HL-60 (cell line): Measurements from ENCODE around the gene NBL1.
A peak's percentile ranks its signal among the peaks of the same experiment; 100 is the strongest.

Experiments used
- DNase-seq, 2 experiments: peaks; one replicate each; pipeline ENCODE4 v3.0.0-alpha.2; 2010 to 2020; ENCODE audit warnings: low read depth in 1 of 2, low spot score in 1 of 2
- H3K27ac ChIP-seq: fragments of 250-450 bp; sonication (Bioruptor Pico); replicated peaks from 2 replicates; pipeline ENCODE4 v1.5.1; 2020; ENCODE audit warnings: mild to moderate bottlenecking, moderate library complexity
- H3K27me3 ChIP-seq: fragments of 250-450 bp; sonication (Bioruptor Pico); 2 replicates; pipeline ENCODE4 v1.5.1; 2021; ENCODE audit warnings: mild to moderate bottlenecking, moderate library complexity; ENCODE audit not compliant: insufficient read depth, poor library complexity, severe bottlenecking
- H3K4me3 ChIP-seq: replicated peaks from 2 replicates; pipeline ENCODE4 v1.5.1; 2011; ENCODE audit warnings: mild to moderate bottlenecking, control low read depth, low read length; ENCODE audit not compliant: insufficient read depth
- GABPA ChIP-seq: IDR thresholded peaks from 2 replicates; pipeline ENCODE4 v1.6.1; 2012; ENCODE audit warnings: low read depth
- POLR2AphosphoS5 ChIP-seq: IDR thresholded peaks from 2 replicates; pipeline ENCODE4 v1.6.1; 2012; ENCODE audit warnings: low read depth
- SPI1 ChIP-seq: IDR thresholded peaks from 2 replicates; pipeline ENCODE4 v1.6.1; 2012; ENCODE audit warnings: low read depth, mild to moderate bottlenecking, borderline replicate concordance
- TF ChIP-seq, protein P1 (sequence below): IDR thresholded peaks from 2 replicates; pipeline ENCODE4 v1.6.1; 2012; ENCODE audit warnings: low read depth; ENCODE audit not compliant: insufficient replicate concordance
- TF ChIP-seq, protein P2 (sequence below): IDR thresholded peaks from one replicate; pipeline ENCODE4 v1.5.1; 2011; ENCODE audit warnings: low read length, control low read depth, inconsistent platforms; ENCODE audit not compliant: insufficient read depth

NBL1 gene

GRCh38 chr1:19703280-19703679 lies 59.2 kb downstream of the NBL1 start:
- TF ChIP-seq SPI1 (no peak), POLR2AphosphoS5 (no peak), GABPA (no peak)
- TF ChIP-seq, protein P1, sequence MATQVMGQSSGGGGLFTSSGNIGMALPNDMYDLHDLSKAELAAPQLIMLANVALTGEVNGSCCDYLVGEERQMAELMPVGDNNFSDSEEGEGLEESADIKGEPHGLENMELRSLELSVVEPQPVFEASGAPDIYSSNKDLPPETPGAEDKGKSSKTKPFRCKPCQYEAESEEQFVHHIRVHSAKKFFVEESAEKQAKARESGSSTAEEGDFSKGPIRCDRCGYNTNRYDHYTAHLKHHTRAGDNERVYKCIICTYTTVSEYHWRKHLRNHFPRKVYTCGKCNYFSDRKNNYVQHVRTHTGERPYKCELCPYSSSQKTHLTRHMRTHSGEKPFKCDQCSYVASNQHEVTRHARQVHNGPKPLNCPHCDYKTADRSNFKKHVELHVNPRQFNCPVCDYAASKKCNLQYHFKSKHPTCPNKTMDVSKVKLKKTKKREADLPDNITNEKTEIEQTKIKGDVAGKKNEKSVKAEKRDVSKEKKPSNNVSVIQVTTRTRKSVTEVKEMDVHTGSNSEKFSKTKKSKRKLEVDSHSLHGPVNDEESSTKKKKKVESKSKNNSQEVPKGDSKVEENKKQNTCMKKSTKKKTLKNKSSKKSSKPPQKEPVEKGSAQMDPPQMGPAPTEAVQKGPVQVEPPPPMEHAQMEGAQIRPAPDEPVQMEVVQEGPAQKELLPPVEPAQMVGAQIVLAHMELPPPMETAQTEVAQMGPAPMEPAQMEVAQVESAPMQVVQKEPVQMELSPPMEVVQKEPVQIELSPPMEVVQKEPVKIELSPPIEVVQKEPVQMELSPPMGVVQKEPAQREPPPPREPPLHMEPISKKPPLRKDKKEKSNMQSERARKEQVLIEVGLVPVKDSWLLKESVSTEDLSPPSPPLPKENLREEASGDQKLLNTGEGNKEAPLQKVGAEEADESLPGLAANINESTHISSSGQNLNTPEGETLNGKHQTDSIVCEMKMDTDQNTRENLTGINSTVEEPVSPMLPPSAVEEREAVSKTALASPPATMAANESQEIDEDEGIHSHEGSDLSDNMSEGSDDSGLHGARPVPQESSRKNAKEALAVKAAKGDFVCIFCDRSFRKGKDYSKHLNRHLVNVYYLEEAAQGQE = no peak
- TF ChIP-seq, protein P2, sequence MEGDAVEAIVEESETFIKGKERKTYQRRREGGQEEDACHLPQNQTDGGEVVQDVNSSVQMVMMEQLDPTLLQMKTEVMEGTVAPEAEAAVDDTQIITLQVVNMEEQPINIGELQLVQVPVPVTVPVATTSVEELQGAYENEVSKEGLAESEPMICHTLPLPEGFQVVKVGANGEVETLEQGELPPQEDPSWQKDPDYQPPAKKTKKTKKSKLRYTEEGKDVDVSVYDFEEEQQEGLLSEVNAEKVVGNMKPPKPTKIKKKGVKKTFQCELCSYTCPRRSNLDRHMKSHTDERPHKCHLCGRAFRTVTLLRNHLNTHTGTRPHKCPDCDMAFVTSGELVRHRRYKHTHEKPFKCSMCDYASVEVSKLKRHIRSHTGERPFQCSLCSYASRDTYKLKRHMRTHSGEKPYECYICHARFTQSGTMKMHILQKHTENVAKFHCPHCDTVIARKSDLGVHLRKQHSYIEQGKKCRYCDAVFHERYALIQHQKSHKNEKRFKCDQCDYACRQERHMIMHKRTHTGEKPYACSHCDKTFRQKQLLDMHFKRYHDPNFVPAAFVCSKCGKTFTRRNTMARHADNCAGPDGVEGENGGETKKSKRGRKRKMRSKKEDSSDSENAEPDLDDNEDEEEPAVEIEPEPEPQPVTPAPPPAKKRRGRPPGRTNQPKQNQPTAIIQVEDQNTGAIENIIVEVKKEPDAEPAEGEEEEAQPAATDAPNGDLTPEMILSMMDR = no peak
- H3K27ac ChIP-seq = no peak overlapping the region
- H3K27me3 ChIP-seq = no peaks in the 10 kb centered on the region
- H3K4me3 ChIP-seq = no peak overlapping the region
- DNase-seq = no peak

DNA sequence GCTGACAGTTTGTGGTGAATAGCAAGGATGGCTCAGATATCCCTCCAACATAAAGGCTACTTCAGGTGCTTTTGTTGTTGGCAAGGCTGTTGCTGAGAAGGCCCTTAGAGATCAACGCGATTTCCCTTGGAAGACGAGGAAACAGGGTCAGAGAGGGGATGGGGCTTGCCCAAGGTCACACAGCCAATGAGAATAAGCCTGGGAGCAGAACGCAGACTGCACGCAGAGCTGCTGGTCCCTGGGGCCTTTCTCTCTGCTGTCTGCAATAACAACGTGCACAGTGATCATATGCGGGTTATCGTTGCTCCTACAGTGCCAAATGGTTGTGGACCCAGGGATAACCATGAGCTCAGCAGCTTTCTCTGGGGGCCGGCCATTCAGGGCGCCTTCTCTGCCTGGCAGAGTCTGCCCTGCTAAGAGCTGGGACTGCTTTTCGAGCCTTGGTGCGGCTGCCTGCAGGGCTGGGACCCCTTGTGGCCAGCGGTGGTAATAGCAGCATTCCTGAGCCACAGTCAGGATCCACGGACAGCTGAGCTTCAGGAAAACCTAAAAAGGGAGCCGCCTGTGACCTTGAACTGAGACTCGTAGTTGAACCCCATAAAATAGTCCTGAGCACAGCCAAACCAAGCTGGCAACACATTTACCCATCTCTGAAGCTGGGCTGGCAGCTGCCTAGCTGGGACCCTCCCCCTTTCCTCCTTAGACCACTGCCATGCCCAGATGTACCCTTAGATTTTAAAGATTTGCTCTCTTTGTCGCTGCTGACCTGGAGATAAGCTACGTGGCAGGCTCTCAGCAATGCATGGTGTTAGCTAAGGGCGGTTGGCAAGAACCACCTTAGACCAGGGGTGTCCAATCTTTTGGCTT lies 60.4 kb downstream of the NBL1 start:
- Histone ChIP-seq H3K4me3 (no peak overlapping the region), H3K27me3 (no peaks in the 10 kb centered on the region)
- peak in 1 of 2 experiments; percentile 32 for DNase-seq

GRCh38 chr1:19705464-19705863 lies 61.4 kb downstream of the NBL1 start:
- Histone ChIP-seq H3K27me3 (no peaks in the 10 kb centered on the region), H3K4me3 (no peak overlapping the region), H3K27ac (no peak overlapping the region)
- DNase-seq = no peak
- no peak for TF ChIP-seq GABPA

More for the DNA sequence above, 60.4 kb downstream of the NBL1 start:
- TF ChIP-seq SPI1 (no peak), POLR2AphosphoS5 (no peak), GABPA (no peak)
- TF ChIP-seq, protein P1 = no peak
- TF ChIP-seq, protein P2 = peak; percentile 82
- no peak overlapping the region for H3K27ac ChIP-seq

- Histone ChIP-seq H3K4me3 (no peak overlapping the region), H3K27ac (no peak overlapping the region), H3K27me3 (no peaks in the 10 kb centered on the region)
- DNase-seq = no peak
- TF ChIP-seq, protein P2 = no peak
- TF ChIP-seq POLR2AphosphoS5 = no peak
- TF ChIP-seq SPI1 = no peak
- TF ChIP-seq, protein P1 = no peak
- TF ChIP-seq GABPA = no peak
Measured at GRCh38 chr1:19706136-19706535, 62.0 kb downstream of the NBL1 start.
